Activated CD4-positive, alpha-beta T cell treated with anti-CD3 and anti-CD28 coated beads, Interleukin-2, amount 10 ng/mL, durations not matched to agents 24 days and 14 days (primary cell): ENCODE results near the gene RFPL4AL1. TPM values are rescaled to one million over a fixed set of nuclear protein-coding genes. Genes with fewer than 3 reads are reported as not detected.
"Not testable (repeated sequence)": the region's sequence is repeated elsewhere in the genome, so short reads cannot be mapped to it uniquely, and the experiment has no call there.

Source experiments
- DNase-seq: peaks from one replicate; pipeline ENCODE4 v3.0.0; 2022
- H3K27ac Mint-ChIP-seq: one replicate; pipeline ENCODE4 v1.8.0; 2022; ENCODE audit warnings: mild to moderate bottlenecking, mixed read lengths
- H3K27me3 Mint-ChIP-seq: one replicate; pipeline ENCODE4 v1.8.0; 2022; ENCODE audit warnings: mixed read lengths
- H3K36me3 Mint-ChIP-seq: one replicate; pipeline ENCODE4 v1.8.0; 2022; ENCODE audit warnings: low read depth, mild to moderate bottlenecking, mixed read lengths
- H3K4me1 Mint-ChIP-seq: one replicate; pipeline ENCODE4 v1.8.0; 2021; ENCODE audit warnings: mixed read lengths
- H3K4me3 Mint-ChIP-seq: one replicate; pipeline ENCODE4 v1.8.0; 2022; ENCODE audit warnings: mild to moderate bottlenecking, moderate library complexity, mixed read lengths
- H3K9me3 Mint-ChIP-seq: one replicate; pipeline ENCODE4 v1.8.0; 2021; ENCODE audit warnings: mixed read lengths
- intact Hi-C: fragments of 100-400 bp; cut with micrococcal nuclease; formaldehyde crosslinking; loops from one replicate; pipeline ENCODE4 v1.15.1; 2023
- total RNA-seq: library from RNA; stranded (reverse); gene quantifications from 2 replicates; pipeline ENCODE4 v1.2.3, GENCODE V29; 2022

RFPL4AL1 gene
- not detected in 2 replicates for total RNA-seq

GRCh38 chr19:55768818-55769217 lies at the start of gene RFPL4AL1:
TSS of gene RFPL4AL1 (plus strand) at chr19:55769118. CDS start at chr19:55771805, 2,687 bp downstream.
- H3K4me3 Mint-ChIP-seq, H3K4me1 Mint-ChIP-seq, H3K27ac Mint-ChIP-seq, H3K27me3 Mint-ChIP-seq, intact Hi-C loops, DNase-seq, H3K36me3 Mint-ChIP-seq: not testable (repeated sequence)
- peaks cover 22% of the 10 kb centered on the region for H3K9me3 Mint-ChIP-seq

GRCh38 chr19:55720214-55720746 lies 48.6 kb upstream of the RFPL4AL1 start:
- no peak overlapping the region for H3K4me3 Mint-ChIP-seq
- no peak for DNase-seq
- H3K27me3 Mint-ChIP-seq, result peaks cover 1% of the 10 kb centered on the region
- no peaks in the 10 kb centered on the region for H3K4me1 Mint-ChIP-seq
- no peaks in the 10 kb centered on the region for H3K36me3 Mint-ChIP-seq
- intact Hi-C loops, result no loop called here
- H3K9me3 Mint-ChIP-seq, result peaks cover 26% of the 10 kb centered on the region
- no peak overlapping the region for H3K27ac Mint-ChIP-seq

GRCh38 chr19:55720801-55721200 lies 48.1 kb upstream of the RFPL4AL1 start:
- Mint-ChIP-seq H3K4me3 (no peak overlapping the region), H3K4me1 (no peaks in the 10 kb centered on the region), H3K27ac (no peak overlapping the region), H3K36me3 (no peaks in the 10 kb centered on the region), H3K9me3 (peaks cover 26% of the 10 kb centered on the region), H3K27me3 (peaks cover 1% of the 10 kb centered on the region)
- intact Hi-C loops, result no loop called here
- no peak for DNase-seq

- intact Hi-C loops, result no loop called here
- Mint-ChIP-seq H3K36me3 (no peaks in the 10 kb centered on the region), H3K4me3 (no peak overlapping the region), H3K9me3 (peaks cover 25% of the 10 kb centered on the region), H3K27ac (no peak overlapping the region), H3K4me1 (no peaks in the 10 kb centered on the region), H3K27me3 (peaks cover 1% of the 10 kb centered on the region)
- DNase-seq, result no peak
These were observed 45.4 kb upstream of the RFPL4AL1 start for GRCh38 chr19:55723491-55723890.

GRCh38 chr19:55730378-55730777 lies 38.5 kb upstream of the RFPL4AL1 start:
- intact Hi-C loops, H3K4me1 Mint-ChIP-seq: not testable (repeated sequence)

GRCh38 chr19:55738302-55738701 lies 30.6 kb upstream of the RFPL4AL1 start, which contains the start of gene NLRP9:
TSS of gene NLRP9 (minus strand) at chr19:55738402. CDS start at chr19:55738374, 28 bp downstream.
- no peak for DNase-seq
- intact Hi-C loops, result no loop called here
- H3K4me3 Mint-ChIP-seq, result no peak within 1 kb of the TSS
- H3K9me3 Mint-ChIP-seq, result peaks cover 6% of the 10 kb centered on the region
- no peak within 1 kb of the TSS for H3K27ac Mint-ChIP-seq
- H3K4me1 Mint-ChIP-seq, result no peaks in the 10 kb centered on the region
- H3K36me3 Mint-ChIP-seq, result no peaks in the 10 kb centered on the region
- H3K27me3 Mint-ChIP-seq, result no peaks in the 10 kb centered on the region

More at GRCh38 chr19:55730378-55730777, 38.5 kb upstream of the RFPL4AL1 start:
- not testable (repeated sequence) for H3K27ac Mint-ChIP-seq, H3K36me3 Mint-ChIP-seq, H3K27me3 Mint-ChIP-seq, DNase-seq, H3K4me3 Mint-ChIP-seq
- peaks cover 14% of the 10 kb centered on the region for H3K9me3 Mint-ChIP-seq

- Mint-ChIP-seq H3K36me3 (no peaks in the 10 kb centered on the region), H3K27ac (no peak overlapping the region), H3K4me1 (no peaks in the 10 kb centered on the region), H3K4me3 (no peak overlapping the region), H3K9me3 (peaks cover 2% of the 10 kb centered on the region), H3K27me3 (no peaks in the 10 kb centered on the region)
- no peak for DNase-seq
- intact Hi-C loops, result no loop called here
These were observed 18.2 kb upstream of the RFPL4AL1 start for GRCh38 chr19:55750715-55751114.

GRCh38 chr19:55753401-55753800 lies 15.5 kb upstream of the RFPL4AL1 start:
- intact Hi-C loops, result no loop called here
- DNase-seq, result no peak
- Mint-ChIP-seq H3K4me1 (no peaks in the 10 kb centered on the region), H3K36me3 (no peaks in the 10 kb centered on the region), H3K27ac (no peak overlapping the region), H3K27me3 (no peaks in the 10 kb centered on the region), H3K4me3 (no peak overlapping the region), H3K9me3 (peaks cover 5% of the 10 kb centered on the region)

- intact Hi-C loops, H3K27me3 Mint-ChIP-seq, H3K27ac Mint-ChIP-seq, H3K9me3 Mint-ChIP-seq, DNase-seq, H3K4me1 Mint-ChIP-seq, H3K36me3 Mint-ChIP-seq, H3K4me3 Mint-ChIP-seq: not testable (repeated sequence)
These were observed 12.1 kb upstream of the RFPL4AL1 start for GRCh38 chr19:55756808-55757207.

- H3K27ac Mint-ChIP-seq, H3K4me3 Mint-ChIP-seq, H3K36me3 Mint-ChIP-seq, H3K27me3 Mint-ChIP-seq, intact Hi-C loops, H3K9me3 Mint-ChIP-seq, DNase-seq, H3K4me1 Mint-ChIP-seq: not testable (repeated sequence)
These were observed 10.1 kb upstream of the RFPL4AL1 start, which contains the start of gene RFPL4A for GRCh38 chr19:55758797-55759196. TSS of gene RFPL4A (plus strand) at chr19:55759097. CDS start at chr19:55761801, 2,704 bp downstream.

GRCh38 chr19:55766466-55766865 lies 2.5 kb upstream of the RFPL4AL1 start:
- intact Hi-C loops, result no loop called here
- Mint-ChIP-seq H3K4me3 (no peak overlapping the region), H3K9me3 (peaks cover 22% of the 10 kb centered on the region), H3K36me3 (no peaks in the 10 kb centered on the region), H3K27ac (no peak overlapping the region), H3K27me3 (no peaks in the 10 kb centered on the region), H3K4me1 (no peaks in the 10 kb centered on the region)
- no peak for DNase-seq

GRCh38 chr19:55769632-55770031 lies 714 bp downstream of the RFPL4AL1 start:
- H3K4me3 Mint-ChIP-seq, H3K36me3 Mint-ChIP-seq, H3K27ac Mint-ChIP-seq, DNase-seq, H3K4me1 Mint-ChIP-seq, intact Hi-C loops, H3K27me3 Mint-ChIP-seq: not testable (repeated sequence)
- H3K9me3 Mint-ChIP-seq, result peaks cover 24% of the 10 kb centered on the region

GRCh38 chr19:55777528-55777927 lies 8.6 kb downstream of the RFPL4AL1 start:
- H3K9me3 Mint-ChIP-seq, result peaks cover 11% of the 10 kb centered on the region
- no peaks in the 10 kb centered on the region for H3K27me3 Mint-ChIP-seq
- no peak overlapping the region for H3K27ac Mint-ChIP-seq
- no peak overlapping the region for H3K4me3 Mint-ChIP-seq
- H3K36me3 Mint-ChIP-seq, result no peaks in the 10 kb centered on the region
- intact Hi-C loops, result no loop called here
- no peaks in the 10 kb centered on the region for H3K4me1 Mint-ChIP-seq
- no peak for DNase-seq

- Mint-ChIP-seq H3K4me1 (no peaks in the 10 kb centered on the region), H3K36me3 (no peaks in the 10 kb centered on the region), H3K9me3 (peaks cover 11% of the 10 kb centered on the region), H3K4me3 (no peak overlapping the region), H3K27me3 (no peaks in the 10 kb centered on the region), H3K27ac (no peak overlapping the region)
- DNase-seq, result no peak
- intact Hi-C loops, result no loop called here
These were observed 9.4 kb downstream of the RFPL4AL1 start for GRCh38 chr19:55778331-55778730.

GRCh38 chr19:55781112-55781511 lies 12.2 kb downstream of the RFPL4AL1 start:
- no peaks in the 10 kb centered on the region for H3K27me3 Mint-ChIP-seq

More at GRCh38 chr19:55781112-55781511, 12.2 kb downstream of the RFPL4AL1 start:
- DNase-seq, result no peak
- peaks cover 7% of the 10 kb centered on the region for H3K9me3 Mint-ChIP-seq
- H3K27ac Mint-ChIP-seq, result no peak overlapping the region
- no peaks in the 10 kb centered on the region for H3K4me1 Mint-ChIP-seq
- H3K36me3 Mint-ChIP-seq, result no peaks in the 10 kb centered on the region
- intact Hi-C loops, result no loop called here
- no peak overlapping the region for H3K4me3 Mint-ChIP-seq
